GM13976 (cell line): ENCODE results near the gene FADS2.

Experiments used
- DNase-seq: peaks from one replicate; pipeline ENCODE4 v3.0.0; 2012; ENCODE audit warnings: low spot score
- in situ Hi-C: fragments of 300-500 bp; cut with MboI; formaldehyde crosslinking; loops from one replicate; pipeline ENCODE4 v1.12.0; 2022; ENCODE audit warnings: low sequenced_read_pairs, mixed read lengths, inconsistent platforms; ENCODE audit not compliant: unreplicated experiment
- TF ChIP-seq, protein P1 (sequence below): IDR thresholded peaks from 2 replicates; pipeline ENCODE4 v1.5.1; 2012; ENCODE audit warnings: borderline replicate concordance, mild to moderate bottlenecking; ENCODE audit not compliant: insufficient read depth; ENCODE audit errors: extremely low read depth, missing control alignments, control extremely low read depth

FADS2 gene

DNA sequence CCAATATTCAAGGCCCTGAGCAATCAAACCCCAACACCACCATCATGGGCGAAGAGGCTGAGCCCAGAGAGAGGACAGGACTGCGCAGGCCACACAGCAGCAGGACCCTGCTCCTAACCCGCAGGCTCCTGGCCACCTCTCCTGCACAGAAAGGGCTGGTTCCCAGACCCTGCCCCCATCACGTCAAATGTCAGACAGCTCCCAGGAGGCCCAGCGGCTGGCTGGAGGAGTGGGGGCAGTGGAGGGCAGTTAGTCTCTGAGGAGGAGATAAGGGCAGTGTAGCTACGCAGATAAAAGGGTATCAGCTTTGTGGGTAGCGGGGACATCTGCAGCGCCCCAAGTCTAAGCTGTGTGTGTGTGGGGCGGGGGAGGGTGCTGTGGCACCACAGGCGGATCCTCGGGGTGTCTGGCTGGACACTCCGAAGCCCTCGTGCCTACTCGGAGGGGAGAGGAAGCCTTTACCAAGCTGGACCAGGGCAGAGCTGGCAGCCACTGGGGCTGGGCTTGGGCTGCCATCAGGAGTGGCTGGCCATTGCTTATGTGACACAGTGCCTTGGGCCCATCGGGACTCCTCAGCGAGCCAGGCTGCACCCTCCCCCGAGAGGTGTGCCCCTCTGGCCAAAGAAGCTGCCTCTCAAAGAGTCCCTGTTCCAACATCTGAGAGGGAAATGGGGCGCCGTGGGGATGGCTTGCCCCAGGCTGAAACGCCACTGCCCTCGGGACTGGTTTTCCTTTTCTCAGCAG lies 41.8 kb downstream of the FADS2 start:
- in situ Hi-C loops = no loop called here
- TF ChIP-seq, protein P1, sequence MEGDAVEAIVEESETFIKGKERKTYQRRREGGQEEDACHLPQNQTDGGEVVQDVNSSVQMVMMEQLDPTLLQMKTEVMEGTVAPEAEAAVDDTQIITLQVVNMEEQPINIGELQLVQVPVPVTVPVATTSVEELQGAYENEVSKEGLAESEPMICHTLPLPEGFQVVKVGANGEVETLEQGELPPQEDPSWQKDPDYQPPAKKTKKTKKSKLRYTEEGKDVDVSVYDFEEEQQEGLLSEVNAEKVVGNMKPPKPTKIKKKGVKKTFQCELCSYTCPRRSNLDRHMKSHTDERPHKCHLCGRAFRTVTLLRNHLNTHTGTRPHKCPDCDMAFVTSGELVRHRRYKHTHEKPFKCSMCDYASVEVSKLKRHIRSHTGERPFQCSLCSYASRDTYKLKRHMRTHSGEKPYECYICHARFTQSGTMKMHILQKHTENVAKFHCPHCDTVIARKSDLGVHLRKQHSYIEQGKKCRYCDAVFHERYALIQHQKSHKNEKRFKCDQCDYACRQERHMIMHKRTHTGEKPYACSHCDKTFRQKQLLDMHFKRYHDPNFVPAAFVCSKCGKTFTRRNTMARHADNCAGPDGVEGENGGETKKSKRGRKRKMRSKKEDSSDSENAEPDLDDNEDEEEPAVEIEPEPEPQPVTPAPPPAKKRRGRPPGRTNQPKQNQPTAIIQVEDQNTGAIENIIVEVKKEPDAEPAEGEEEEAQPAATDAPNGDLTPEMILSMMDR = no peak
- no peak for DNase-seq

DNA sequence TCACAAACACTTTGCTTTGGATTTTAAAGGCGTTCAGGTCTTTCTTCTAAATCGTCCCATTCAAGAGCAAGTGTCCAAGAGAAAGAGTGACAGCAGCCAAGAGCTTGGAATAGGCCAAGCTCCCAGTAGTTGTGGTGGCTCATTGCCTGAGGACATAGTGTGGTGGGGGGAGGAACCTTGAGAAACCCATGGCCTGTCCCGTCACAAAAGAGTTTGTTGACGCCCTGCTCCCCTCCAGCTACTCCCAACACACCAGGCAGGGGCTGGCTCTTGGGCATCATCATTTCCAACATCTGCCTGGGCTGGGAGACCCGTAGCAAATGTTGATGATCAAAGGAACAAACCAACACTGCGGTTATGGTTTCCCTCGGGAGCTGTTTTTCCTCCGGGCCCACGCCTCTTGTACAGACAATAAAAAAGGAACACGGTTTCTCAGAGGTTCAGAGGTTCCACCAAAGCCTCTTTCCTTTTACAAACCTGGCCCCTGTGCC lies 42.5 kb downstream of the FADS2 start:
- TF ChIP-seq, protein P1 = no peak
- in situ Hi-C loops = no loop called here
- no peak for DNase-seq

DNA sequence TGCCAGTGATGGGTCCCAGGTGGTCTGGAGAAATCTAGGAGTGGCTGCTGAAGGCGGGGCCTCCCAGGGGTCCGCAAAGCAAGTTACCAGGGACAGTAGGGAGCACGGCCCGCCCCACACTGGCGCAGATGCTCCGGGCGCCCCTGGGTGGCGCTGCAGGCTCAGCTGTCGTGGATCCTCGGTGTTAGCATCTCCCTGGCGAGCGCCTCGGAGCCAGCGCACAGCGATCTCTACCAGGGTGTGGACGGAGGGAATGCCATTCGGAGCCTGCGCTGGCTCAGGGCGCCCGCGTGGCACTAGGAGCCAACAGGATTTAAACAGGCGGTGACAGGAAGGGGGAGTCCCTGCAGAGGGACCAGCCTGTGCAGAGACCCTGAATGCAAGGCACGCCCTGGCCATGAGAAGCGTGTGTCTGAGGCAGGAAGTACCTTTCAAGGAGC lies 43.1 kb downstream of the FADS2 start:
- in situ Hi-C loops = no loop called here
- DNase-seq = peak; percentile 90
- TF ChIP-seq, protein P1 = peak; percentile 95

DNA sequence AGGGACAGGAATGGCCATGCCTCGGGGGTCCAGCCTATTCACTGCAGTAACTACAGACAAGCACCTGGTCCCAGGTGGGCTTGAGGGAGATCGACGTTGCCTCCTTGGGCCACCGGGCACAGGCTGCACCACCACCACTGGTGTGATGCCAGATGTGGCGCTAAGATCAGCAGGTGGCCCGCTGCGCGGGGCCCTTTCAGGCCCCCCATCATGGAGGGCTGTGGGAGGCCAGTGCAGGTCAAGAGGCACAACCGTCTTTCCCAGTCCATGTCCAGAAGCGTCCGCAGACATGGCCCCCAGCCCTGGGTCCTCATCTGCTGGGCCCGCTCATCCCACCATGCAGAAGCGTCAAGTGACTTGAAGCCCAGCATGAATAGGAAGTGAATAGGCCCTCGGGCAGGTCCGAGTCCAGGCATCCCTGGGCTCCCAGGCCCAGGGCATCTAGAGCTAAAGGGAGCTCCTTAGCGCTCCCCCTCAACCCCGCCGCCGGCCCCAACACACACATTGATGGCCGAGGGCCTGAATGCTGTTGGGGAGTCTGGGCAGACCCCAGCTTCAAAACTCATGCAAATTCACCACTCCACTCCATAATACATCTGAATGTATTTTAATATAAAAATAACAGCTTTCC lies 45.0 kb downstream of the FADS2 start:
- in situ Hi-C loops = no loop called here
- no peak for DNase-seq
- TF ChIP-seq, protein P1 = no peak

DNA sequence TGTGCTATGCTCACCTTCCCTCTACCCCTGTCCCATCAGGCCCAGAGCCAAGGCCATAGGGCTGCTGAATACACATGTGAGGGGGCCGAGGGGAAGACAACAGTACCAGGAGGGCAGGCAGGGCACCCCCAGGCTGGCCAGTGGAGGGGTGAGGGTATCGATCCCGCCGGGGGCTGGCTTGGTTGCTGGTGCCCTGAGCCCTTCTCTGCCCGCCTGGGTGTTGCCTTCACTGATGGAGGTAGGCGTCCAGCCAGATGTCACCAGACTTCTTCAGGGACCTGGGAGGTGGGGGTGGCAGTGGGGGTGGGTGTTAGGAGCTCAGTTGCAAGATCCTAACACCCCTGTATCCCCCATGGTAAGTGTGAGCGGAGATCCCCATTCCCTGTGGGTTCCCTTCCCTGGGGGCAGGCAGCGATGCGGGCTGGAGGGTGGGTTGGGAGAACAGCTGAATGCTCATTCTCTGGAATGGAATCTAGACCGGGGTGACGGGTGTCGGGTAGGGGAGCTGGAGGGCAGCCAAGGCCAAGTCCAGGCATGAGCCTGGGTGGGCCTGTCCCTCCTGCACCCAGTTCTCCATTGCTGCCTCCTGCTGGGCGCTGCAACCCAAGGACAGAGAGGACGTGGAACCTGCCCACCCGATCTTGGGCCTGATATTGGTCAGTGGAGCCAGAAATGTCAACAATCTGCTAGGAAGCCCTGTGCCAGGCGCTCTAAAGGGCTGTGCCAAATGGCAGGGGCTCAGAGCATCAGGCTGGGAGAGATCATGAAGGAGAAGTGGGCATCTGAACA lies 45.7 kb downstream of the FADS2 start:
- DNase-seq = no peak
- TF ChIP-seq, protein P1 = no peak
- in situ Hi-C loops = no loop called here

DNA sequence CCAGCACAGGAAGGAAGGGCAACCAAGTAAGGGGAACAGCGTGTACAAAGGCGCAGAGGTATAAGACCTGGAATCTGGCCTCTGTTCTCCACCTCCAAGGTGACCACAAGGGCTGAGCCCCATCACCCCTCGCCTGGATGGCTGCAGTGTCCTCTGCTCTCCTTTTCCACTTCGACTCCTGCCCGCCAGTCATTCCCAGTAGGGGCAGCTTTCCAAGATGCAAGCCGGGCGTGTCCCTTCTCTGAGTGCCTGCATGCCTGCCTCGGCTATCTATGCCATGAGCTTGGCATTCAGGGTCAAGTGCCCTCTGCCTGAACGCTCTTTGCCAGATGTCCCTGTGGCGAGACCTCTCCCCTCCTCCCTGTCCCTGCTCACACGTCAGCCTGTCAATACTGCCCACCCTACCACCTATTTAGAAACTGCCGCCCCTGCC lies 46.3 kb downstream of the FADS2 start:
- DNase-seq = no peak
- TF ChIP-seq, protein P1 = no peak
- in situ Hi-C loops = no loop called here
